Endodermal cell (in vitro differentiated cells): ENCODE data around the gene CRYL1. TPM values are rescaled to one million over a fixed set of nuclear protein-coding genes. Genes with fewer than 3 reads are reported as not detected.
A peak's percentile ranks its signal among the peaks of the same experiment; 100 is the strongest.

Experiments used
- DNase-seq: peaks from one replicate; pipeline ENCODE4 v3.0.0-alpha.2; 2017
- H3K27ac ChIP-seq: 2 replicates; pipeline ENCODE4 v1.5.1; 2013; ENCODE audit warnings: mild to moderate bottlenecking, low read depth, low read length, moderate library complexity
- H3K27me3 ChIP-seq: 2 replicates; pipeline ENCODE4 v1.6.1; 2013; ENCODE audit warnings: mild to moderate bottlenecking, low read length, moderate library complexity; ENCODE audit not compliant: insufficient read depth, control insufficient read depth, poor library complexity, severe bottlenecking
- H3K36me3 ChIP-seq: 2 replicates; pipeline ENCODE4 v1.7.0; 2013; ENCODE audit warnings: mild to moderate bottlenecking, low read length, moderate library complexity; ENCODE audit not compliant: control insufficient read depth, insufficient read depth
- H3K4me1 ChIP-seq: one replicate; pipeline ENCODE4 v1.7.0; 2013; ENCODE audit warnings: low read length; ENCODE audit not compliant: control insufficient read depth, insufficient read depth
- H3K4me3 ChIP-seq: 2 replicates; pipeline ENCODE4 v1.5.1; 2013; ENCODE audit warnings: mild to moderate bottlenecking, low read length, moderate library complexity
- H3K9ac ChIP-seq: 2 replicates; pipeline ENCODE4 v1.6.1; 2013; ENCODE audit warnings: mild to moderate bottlenecking, low read length, moderate library complexity; ENCODE audit not compliant: poor library complexity, severe bottlenecking; ENCODE audit errors: extremely low read depth
- H3K9me3 ChIP-seq: 2 replicates; pipeline ENCODE4 v1.6.1; 2013; ENCODE audit warnings: mild to moderate bottlenecking, low read length, moderate library complexity; ENCODE audit not compliant: control insufficient read depth
- H3K27ac Mint-ChIP-seq: 2 replicates; pipeline ENCODE4 v1.8.0; 2020; ENCODE audit warnings: mixed read lengths
- H3K27me3 Mint-ChIP-seq: 2 replicates; pipeline ENCODE4 v1.8.0; 2021; ENCODE audit warnings: mild to moderate bottlenecking, mixed read lengths; ENCODE audit not compliant: insufficient read depth
- H3K36me3 Mint-ChIP-seq: 2 replicates; pipeline ENCODE4 v1.8.0; 2020; ENCODE audit warnings: low read depth, mixed read lengths
- H3K4me1 Mint-ChIP-seq: 2 replicates; pipeline ENCODE4 v1.8.0; 2020; ENCODE audit warnings: mixed read lengths
- H3K4me3 Mint-ChIP-seq: 2 replicates; pipeline ENCODE4 v1.8.0; 2020; ENCODE audit warnings: mild to moderate bottlenecking, moderate library complexity, mixed read lengths
- H3K9me3 Mint-ChIP-seq: 2 replicates; pipeline ENCODE4 v1.8.0; 2020; ENCODE audit warnings: mild to moderate bottlenecking, mixed read lengths
- WGBS, 2 experiments: methylation state at CpG; one replicate each; pipeline versions ENCODE4 v1.1.5 to v1.1.7; 2013; ENCODE audit warnings: missing lambda C conversion rate in 2 of 2, mixed read lengths in 1 of 2; ENCODE audit not compliant: insufficient coverage in 1 of 2, insufficient read length in 1 of 2; 5-methylcytosine and 5-hydroxymethylcytosine counted together
- total RNA-seq, 2 donors: library from RNA; stranded (reverse); fragmentation: NEBNext Ultra II Directional in 1 of 2; extraction: Animal tissue kit (Norgen Biotek cat#: 25700) in 1 of 2; gene quantifications; 2 replicates in 1 of 2; 3 replicates in 1 of 2; pipeline ENCODE4 v1.2.1, GENCODE V29; 2021
- TF ChIP-seq, protein P1 (sequence below): fragments of 200-600 bp; sonication (generic); conservative IDR thresholded peaks from 2 replicates; pipeline ENCODE4 v1.5.0; 2021; ENCODE audit warnings: antibody characterized with exemption, mild to moderate bottlenecking

The CRYL1 gene
- total RNA-seq, 2 donors from 2014 or later: 1.7 to 4.1 TPM

- Mint-ChIP-seq H3K27ac (no peak overlapping the region), H3K27me3 (no peaks in the 10 kb centered on the region), H3K9me3 (peaks cover 21% of the 10 kb centered on the region), H3K4me3 (no peak overlapping the region), H3K36me3 (no peaks in the 10 kb centered on the region), H3K4me1 (no peaks in the 10 kb centered on the region)
- Histone ChIP-seq H3K27ac (no peak overlapping the region), H3K4me3 (no peak overlapping the region), H3K27me3 (no peaks in the 10 kb centered on the region), H3K9ac (no peak overlapping the region), H3K9me3 (peaks cover 19% of the 10 kb centered on the region), H3K36me3 (no peaks in the 10 kb centered on the region), H3K4me1 (no peaks in the 10 kb centered on the region)
- no peak for DNase-seq
- WGBS, 2 experiments: 0 to 32% methylated on average over 1 to 3 of the region's 5 CpGs
- TF ChIP-seq, protein P1, sequence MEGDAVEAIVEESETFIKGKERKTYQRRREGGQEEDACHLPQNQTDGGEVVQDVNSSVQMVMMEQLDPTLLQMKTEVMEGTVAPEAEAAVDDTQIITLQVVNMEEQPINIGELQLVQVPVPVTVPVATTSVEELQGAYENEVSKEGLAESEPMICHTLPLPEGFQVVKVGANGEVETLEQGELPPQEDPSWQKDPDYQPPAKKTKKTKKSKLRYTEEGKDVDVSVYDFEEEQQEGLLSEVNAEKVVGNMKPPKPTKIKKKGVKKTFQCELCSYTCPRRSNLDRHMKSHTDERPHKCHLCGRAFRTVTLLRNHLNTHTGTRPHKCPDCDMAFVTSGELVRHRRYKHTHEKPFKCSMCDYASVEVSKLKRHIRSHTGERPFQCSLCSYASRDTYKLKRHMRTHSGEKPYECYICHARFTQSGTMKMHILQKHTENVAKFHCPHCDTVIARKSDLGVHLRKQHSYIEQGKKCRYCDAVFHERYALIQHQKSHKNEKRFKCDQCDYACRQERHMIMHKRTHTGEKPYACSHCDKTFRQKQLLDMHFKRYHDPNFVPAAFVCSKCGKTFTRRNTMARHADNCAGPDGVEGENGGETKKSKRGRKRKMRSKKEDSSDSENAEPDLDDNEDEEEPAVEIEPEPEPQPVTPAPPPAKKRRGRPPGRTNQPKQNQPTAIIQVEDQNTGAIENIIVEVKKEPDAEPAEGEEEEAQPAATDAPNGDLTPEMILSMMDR: no peak
These were observed 27.5 kb downstream of the CRYL1 start for GRCh38 chr13:20498129-20498528.

DNA sequence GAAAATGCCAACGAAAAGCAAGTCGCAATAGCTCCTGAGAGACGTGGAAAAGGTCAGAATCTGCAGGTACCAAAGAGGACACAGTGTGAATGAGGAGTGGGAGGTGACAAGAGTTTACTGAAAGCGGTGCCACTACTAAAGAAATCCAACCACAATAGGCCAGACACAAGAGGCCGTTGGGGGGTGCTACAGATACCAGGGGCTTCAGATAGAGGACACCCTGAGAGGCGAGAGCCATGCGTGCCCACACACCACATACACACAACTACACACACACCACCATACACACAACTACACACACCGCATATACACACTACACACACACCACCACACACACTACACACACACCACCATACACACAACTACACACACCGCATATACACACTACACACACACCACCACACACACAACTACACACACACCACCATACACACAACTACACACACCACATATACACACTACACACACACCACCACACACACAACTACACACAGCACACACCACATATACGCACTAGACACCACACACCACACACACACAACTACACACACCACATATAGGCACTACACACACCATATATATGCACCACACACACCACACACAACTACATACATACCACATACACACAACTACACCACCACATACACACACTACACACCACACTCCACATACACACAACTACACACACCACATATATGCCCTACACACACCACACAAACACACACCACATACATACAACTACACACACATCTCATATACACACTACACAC is 28.5 kb downstream of the CRYL1 start:
- H3K4me1 ChIP-seq: no peaks in the 10 kb centered on the region
- Mint-ChIP-seq H3K27ac (no peak overlapping the region), H3K4me1 (no peaks in the 10 kb centered on the region), H3K27me3 (no peaks in the 10 kb centered on the region), H3K36me3 (no peaks in the 10 kb centered on the region), H3K4me3 (no peak overlapping the region), H3K9me3 (peaks cover 21% of the 10 kb centered on the region)
- peaks cover 19% of the 10 kb centered on the region for H3K9me3 ChIP-seq
- H3K27ac ChIP-seq: no peak overlapping the region
- H3K4me3 ChIP-seq: no peak overlapping the region
- no peak for DNase-seq
- 79 to 100% methylated on average over 2 to 10 of the region's 10 CpGs for WGBS, 2 experiments
- H3K36me3 ChIP-seq: no peaks in the 10 kb centered on the region
- TF ChIP-seq, protein P1: no peak
- no peaks in the 10 kb centered on the region for H3K27me3 ChIP-seq
- no peak overlapping the region for H3K9ac ChIP-seq

- H3K4me3 Mint-ChIP-seq: no peak overlapping the region
- Histone ChIP-seq H3K27me3 (no peaks in the 10 kb centered on the region), H3K36me3 (no peaks in the 10 kb centered on the region), H3K9me3 (peaks cover 13% of the 10 kb centered on the region), H3K4me1 (no peaks in the 10 kb centered on the region), H3K27ac (no peak overlapping the region), H3K4me3 (no peak overlapping the region), H3K9ac (no peak overlapping the region)
- TF ChIP-seq, protein P1: peak; percentile 97
- peak; percentile 83 for DNase-seq
- peaks cover 13% of the 10 kb centered on the region for H3K9me3 Mint-ChIP-seq
- no peaks in the 10 kb centered on the region for H3K27me3 Mint-ChIP-seq
- H3K27ac Mint-ChIP-seq: no peak overlapping the region
- H3K4me1 Mint-ChIP-seq: no peaks in the 10 kb centered on the region
- H3K36me3 Mint-ChIP-seq: no peaks in the 10 kb centered on the region
- WGBS, 2 experiments: 52 to 65% methylated on average over 8 to 14 of the region's 14 CpGs
These were observed 30.3 kb downstream of the CRYL1 start for GRCh38 chr13:20495087-20496023.
